Measurements from ENCODE around the gene PNMA8A. TPM values are rescaled to one million over a fixed set of nuclear protein-coding genes. Genes with fewer than 3 reads are reported as not detected.

PNMA8A gene
- total RNA-seq, 1 donor from 2014 or later, result 25.8 TPM

- Mint-ChIP-seq H3K27me3 (ENCODE audit: low read depth) (no peaks in the 10 kb centered on the region), H3K9me3 (no peaks in the 10 kb centered on the region), H3K4me3 (peak overlapping the region; percentile 68), H3K4me1 (peaks cover 19% of the 10 kb centered on the region), H3K36me3 (peaks cover 29% of the 10 kb centered on the region), H3K27ac (no peak overlapping the region)
- no peak for DNase-seq (ENCODE audit: low spot score in 2 of 2, unreplicated experiment in 2 of 2)
- no peak for TF ChIP-seq CTCF (IDR thresholded peaks at IDR 0.05; ENCODE audit: unreplicated experiment)
These were observed 987 bp downstream of the PNMA8A start for GRCh38 chr19:46470376-46470775.

- TF ChIP-seq CTCF (IDR thresholded peaks at IDR 0.05; ENCODE audit: unreplicated experiment), result no peak
- Mint-ChIP-seq H3K36me3 (peaks cover 29% of the 10 kb centered on the region), H3K4me3 (no peak overlapping the region), H3K9me3 (no peaks in the 10 kb centered on the region), H3K4me1 (peaks cover 19% of the 10 kb centered on the region), H3K27ac (no peak overlapping the region), H3K27me3 (ENCODE audit: low read depth) (no peaks in the 10 kb centered on the region)
- no peak for DNase-seq (ENCODE audit: low spot score in 2 of 2, unreplicated experiment in 2 of 2)
These were observed 1.7 kb downstream of the PNMA8A start for GRCh38 chr19:46469541-46470185.

GRCh38 chr19:46466536-46467196 is 4.7 kb downstream of the PNMA8A start:
- no peak for TF ChIP-seq CTCF (IDR thresholded peaks at IDR 0.05; ENCODE audit: unreplicated experiment)

GRCh38 chr19:46463516-46463915 is 7.8 kb downstream of the PNMA8A start:
- Mint-ChIP-seq H3K4me3 (no peak overlapping the region), H3K27me3 (ENCODE audit: low read depth) (no peaks in the 10 kb centered on the region), H3K27ac (no peak overlapping the region), H3K4me1 (no peaks in the 10 kb centered on the region), H3K36me3 (peaks cover 25% of the 10 kb centered on the region), H3K9me3 (no peaks in the 10 kb centered on the region)
- DNase-seq (ENCODE audit: low spot score in 2 of 2, unreplicated experiment in 2 of 2), result no peak
- TF ChIP-seq CTCF (IDR thresholded peaks at IDR 0.05; ENCODE audit: unreplicated experiment), result no peak

More at GRCh38 chr19:46466536-46467196, 4.7 kb downstream of the PNMA8A start:
- Mint-ChIP-seq H3K4me1 (peaks cover 11% of the 10 kb centered on the region), H3K27me3 (ENCODE audit: low read depth) (no peaks in the 10 kb centered on the region), H3K36me3 (peaks cover 30% of the 10 kb centered on the region), H3K27ac (no peak overlapping the region), H3K4me3 (no peak overlapping the region), H3K9me3 (no peaks in the 10 kb centered on the region)
- DNase-seq (ENCODE audit: low spot score in 2 of 2, unreplicated experiment in 2 of 2), result no peak

- Mint-ChIP-seq H3K36me3 (peaks cover 7% of the 10 kb centered on the region), H3K27ac (no peak overlapping the region), H3K27me3 (ENCODE audit: low read depth) (no peaks in the 10 kb centered on the region), H3K4me3 (no peak overlapping the region), H3K9me3 (no peaks in the 10 kb centered on the region), H3K4me1 (no peaks in the 10 kb centered on the region)
- DNase-seq (ENCODE audit: low spot score in 2 of 2, unreplicated experiment in 2 of 2), result no peak
- TF ChIP-seq CTCF (IDR thresholded peaks at IDR 0.05; ENCODE audit: unreplicated experiment), result no peak
These were observed 9.8 kb downstream of the PNMA8A start for GRCh38 chr19:46461537-46461936.

Data from mesothelial cell of epicardium (in vitro differentiated cells).